Activated T-cell treated with anti-CD3 and anti-CD28 coated beads, Interleukin-2, amount 50 U/mL, for 24 hours (primary cell): ENCODE measurements around the gene NKX6-2.
"Not testable (repeated sequence)": the region's sequence is repeated elsewhere in the genome, so short reads cannot be mapped to it uniquely, and the experiment has no call there.

ENCODE experiments used
- DNase-seq: peaks from one replicate; pipeline ENCODE4 v3.0.0-alpha.2; 2020
- H3K27ac Mint-ChIP-seq: 2 replicates; pipeline ENCODE4 v1.8.0; 2020; ENCODE audit warnings: mild to moderate bottlenecking, mixed read lengths
- H3K27me3 Mint-ChIP-seq: 2 replicates; pipeline ENCODE4 v1.8.0; 2020; ENCODE audit warnings: mixed read lengths
- H3K36me3 Mint-ChIP-seq: 2 replicates; pipeline ENCODE4 v1.8.0; 2020; ENCODE audit warnings: low read depth, mixed read lengths
- H3K4me1 Mint-ChIP-seq: 2 replicates; pipeline ENCODE4 v1.8.0; 2020; ENCODE audit warnings: low read depth, mixed read lengths
- H3K4me3 Mint-ChIP-seq: 2 replicates; pipeline ENCODE4 v1.8.0; 2020; ENCODE audit warnings: mild to moderate bottlenecking, moderate library complexity, mixed read lengths
- H3K9me3 Mint-ChIP-seq: 2 replicates; pipeline ENCODE4 v1.8.0; 2020; ENCODE audit warnings: mixed read lengths

NKX6-2 gene

DNA sequence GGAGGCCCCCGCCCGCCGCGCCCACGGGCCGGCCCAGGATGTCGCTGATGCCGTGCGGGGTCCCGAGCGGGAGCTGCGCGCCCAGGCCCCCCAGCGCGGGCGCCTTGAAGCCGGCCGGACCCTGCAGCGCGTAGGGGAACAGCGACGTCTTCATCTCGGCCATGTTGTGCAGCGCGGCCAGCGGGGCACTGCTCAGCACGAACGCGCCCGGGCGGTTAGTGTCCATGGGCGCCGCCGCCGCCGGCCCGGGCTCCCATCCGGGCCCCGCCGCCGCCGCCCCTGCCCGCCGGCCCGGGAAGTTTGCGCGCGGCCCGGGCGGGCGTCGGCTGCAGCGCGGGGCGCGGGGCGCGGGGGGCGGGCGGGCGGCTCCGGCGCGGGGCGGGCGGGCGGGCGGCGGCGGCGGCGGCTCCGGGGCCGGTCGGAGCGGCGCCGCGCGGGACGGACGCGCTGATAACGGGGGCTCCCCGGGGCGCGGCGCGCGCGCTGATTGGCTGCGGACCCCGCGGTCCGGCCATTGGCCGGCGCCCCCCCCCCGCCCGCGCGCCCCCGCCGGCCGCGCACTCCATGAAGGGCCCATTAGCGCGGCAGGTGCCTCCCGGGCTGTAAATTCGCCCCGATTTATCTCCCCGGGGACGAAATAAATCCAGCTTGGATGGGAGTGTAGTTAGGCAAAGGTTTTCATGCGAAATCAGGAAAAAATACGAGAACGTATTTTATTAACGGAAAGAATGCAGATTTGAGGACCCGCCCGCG is at the start of gene NKX6-2:
NKX6-2 (minus strand) TSS at position 425 of the 753 bp plus-strand sequence; CDS start at position 226, 199 bp downstream.
- peaks cover 50% of the 10 kb centered on the region for H3K27me3 Mint-ChIP-seq
- H3K4me1 Mint-ChIP-seq = peaks cover 4% of the 10 kb centered on the region
- H3K36me3 Mint-ChIP-seq = peaks cover 25% of the 10 kb centered on the region
- no peak for DNase-seq
- H3K4me3 Mint-ChIP-seq = no peak within 1 kb of the TSS
- no peak within 1 kb of the TSS for H3K27ac Mint-ChIP-seq
- H3K9me3 Mint-ChIP-seq = no peaks in the 10 kb centered on the region

DNA sequence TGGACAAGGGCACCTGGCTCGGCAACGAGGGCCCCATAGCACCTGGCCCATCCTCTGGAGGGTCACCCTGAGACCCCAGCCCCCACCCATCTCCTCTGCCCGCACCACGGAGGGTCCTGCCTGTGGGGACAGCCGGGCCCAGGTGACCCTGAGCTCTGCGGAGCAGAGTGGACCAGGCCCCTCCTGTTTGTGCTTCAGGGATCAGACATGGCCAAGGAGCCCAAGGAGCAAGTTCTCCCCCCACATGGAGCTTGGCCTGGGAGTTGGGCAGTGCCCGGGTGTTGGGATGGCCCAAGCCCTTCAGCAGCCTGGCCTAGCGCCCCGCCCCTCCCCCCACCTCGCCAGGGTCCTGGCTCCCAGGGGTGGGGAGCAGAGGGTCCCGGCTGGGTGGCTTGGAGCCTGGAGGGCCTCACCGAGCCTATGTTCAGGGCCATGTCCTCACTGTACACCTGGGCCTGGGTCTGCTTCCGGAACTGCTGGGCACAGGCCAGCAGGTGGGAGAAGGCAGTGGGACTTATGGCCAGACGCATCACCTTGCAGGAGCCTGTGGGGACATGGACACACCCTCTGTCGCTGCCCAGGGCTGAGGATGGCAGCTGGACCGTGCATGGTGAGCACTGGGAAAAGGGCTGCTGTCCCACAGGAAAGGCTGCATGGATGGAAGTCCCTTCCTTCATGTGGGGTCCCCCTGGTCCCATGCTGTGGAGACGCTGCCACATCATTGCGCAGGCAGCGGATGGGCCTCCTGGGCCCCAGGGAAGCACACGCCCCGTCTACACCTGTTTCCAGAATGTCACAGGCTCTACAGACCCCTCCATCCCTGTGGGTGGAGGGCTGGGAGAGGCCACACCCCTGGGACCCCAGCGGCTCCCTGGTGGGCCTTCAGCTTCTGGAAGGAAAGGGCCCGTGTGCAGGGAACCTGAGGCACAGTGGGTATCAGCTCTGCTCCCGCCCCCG is 49.2 kb upstream of the NKX6-2 start:
- no peak overlapping the region for H3K4me3 Mint-ChIP-seq
- H3K9me3 Mint-ChIP-seq = no peaks in the 10 kb centered on the region
- H3K27ac Mint-ChIP-seq = no peak overlapping the region
- no peaks in the 10 kb centered on the region for H3K4me1 Mint-ChIP-seq
- peaks cover 9% of the 10 kb centered on the region for H3K27me3 Mint-ChIP-seq
- no peaks in the 10 kb centered on the region for H3K36me3 Mint-ChIP-seq
- no peak for DNase-seq

GRCh38 chr10:132834311-132834761 is 48.4 kb upstream of the NKX6-2 start:
- Mint-ChIP-seq H3K4me1 (no peaks in the 10 kb centered on the region), H3K4me3 (no peak overlapping the region), H3K27me3 (peaks cover 9% of the 10 kb centered on the region), H3K27ac (no peak overlapping the region), H3K36me3 (no peaks in the 10 kb centered on the region), H3K9me3 (no peaks in the 10 kb centered on the region)
- DNase-seq = no peak

GRCh38 chr10:132833421-132834111 is 47.6 kb upstream of the NKX6-2 start:
- H3K36me3 Mint-ChIP-seq = no peaks in the 10 kb centered on the region
- H3K4me1 Mint-ChIP-seq = no peaks in the 10 kb centered on the region
- no peak overlapping the region for H3K27ac Mint-ChIP-seq
- no peaks in the 10 kb centered on the region for H3K9me3 Mint-ChIP-seq
- no peak for DNase-seq
- no peak overlapping the region for H3K4me3 Mint-ChIP-seq
- H3K27me3 Mint-ChIP-seq = peaks cover 9% of the 10 kb centered on the region

GRCh38 chr10:132832186-132832969 is 46.4 kb upstream of the NKX6-2 start:
- Mint-ChIP-seq H3K4me3 (no peak overlapping the region), H3K27me3 (peaks cover 9% of the 10 kb centered on the region), H3K36me3 (no peaks in the 10 kb centered on the region), H3K27ac (no peak overlapping the region), H3K4me1 (no peaks in the 10 kb centered on the region), H3K9me3 (no peaks in the 10 kb centered on the region)
- no peak for DNase-seq

DNA sequence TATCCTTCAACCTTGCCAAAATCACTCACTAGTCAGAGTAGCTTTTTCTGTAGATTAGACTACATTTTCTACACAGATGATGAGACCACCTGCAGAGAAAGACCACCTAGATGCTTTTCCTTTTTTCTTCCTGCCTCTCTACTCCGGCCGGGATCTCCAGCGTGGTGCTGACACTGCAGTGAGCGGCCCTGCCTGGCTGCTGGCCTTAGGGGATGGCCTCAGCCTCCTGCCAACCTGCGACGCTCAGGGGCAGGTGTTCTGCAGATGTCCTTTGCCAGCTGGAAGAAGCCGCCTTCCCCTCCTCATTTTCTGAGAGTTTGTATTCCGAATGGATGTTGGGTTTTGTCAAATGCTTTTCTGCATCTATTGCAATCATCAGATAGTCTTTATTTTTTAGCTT is 43.5 kb upstream of the NKX6-2 start:
- Mint-ChIP-seq H3K27me3 (peaks cover 2% of the 10 kb centered on the region), H3K36me3 (no peaks in the 10 kb centered on the region), H3K4me1 (no peaks in the 10 kb centered on the region), H3K9me3 (no peaks in the 10 kb centered on the region), H3K27ac (no peak overlapping the region), H3K4me3 (no peak overlapping the region)
- DNase-seq = no peak

DNA sequence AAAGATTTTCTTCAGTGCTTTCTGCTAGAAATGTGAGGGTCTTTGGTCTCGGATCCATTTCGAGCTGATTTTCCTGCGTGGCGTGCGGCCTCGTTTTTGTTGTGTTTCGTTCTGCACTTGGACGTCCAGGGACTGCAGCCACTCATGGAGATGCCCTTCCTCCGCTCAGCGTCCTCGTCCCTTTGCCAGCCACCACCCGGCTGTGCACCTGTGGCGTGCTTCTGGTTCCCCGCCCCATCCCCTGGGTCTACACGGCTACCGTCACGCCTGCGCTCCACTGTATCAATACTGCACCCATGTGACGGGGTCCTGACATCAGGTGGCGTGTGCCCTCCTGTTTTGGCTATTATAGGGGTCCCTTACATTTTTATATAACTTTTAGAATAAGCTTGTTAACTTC is 42.7 kb upstream of the NKX6-2 start:
- Mint-ChIP-seq H3K4me3 (no peak overlapping the region), H3K9me3 (no peaks in the 10 kb centered on the region), H3K4me1 (no peaks in the 10 kb centered on the region), H3K36me3 (no peaks in the 10 kb centered on the region), H3K27me3 (no peaks in the 10 kb centered on the region), H3K27ac (no peak overlapping the region)
- no peak for DNase-seq

- no peak overlapping the region for H3K27ac Mint-ChIP-seq
- no peaks in the 10 kb centered on the region for H3K27me3 Mint-ChIP-seq
- DNase-seq = no peak
- no peaks in the 10 kb centered on the region for H3K36me3 Mint-ChIP-seq
- no peaks in the 10 kb centered on the region for H3K4me1 Mint-ChIP-seq
- H3K9me3 Mint-ChIP-seq = no peaks in the 10 kb centered on the region
- no peak overlapping the region for H3K4me3 Mint-ChIP-seq
Observed at GRCh38 chr10:132827861-132828539, 42.1 kb upstream of the NKX6-2 start.

DNA sequence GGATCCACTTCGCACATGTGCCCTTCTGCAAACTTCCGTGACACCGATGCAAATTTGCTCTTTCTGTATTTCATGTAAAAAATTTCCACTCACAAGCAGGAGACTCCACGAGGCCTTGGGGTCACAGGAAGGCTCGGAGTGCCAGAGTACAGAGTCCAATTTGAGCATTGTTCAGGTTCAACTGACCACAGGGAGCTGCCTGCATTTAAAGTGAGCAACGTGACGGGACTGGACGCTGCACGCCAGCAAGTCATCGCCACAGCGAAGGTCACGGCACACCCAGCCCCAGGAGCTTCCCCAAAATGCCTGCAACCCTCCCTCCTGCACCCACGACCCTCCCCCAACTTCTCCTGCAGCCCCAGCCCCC is 41.5 kb upstream of the NKX6-2 start:
- Mint-ChIP-seq H3K36me3 (no peaks in the 10 kb centered on the region), H3K27ac (no peak overlapping the region), H3K4me3 (no peak overlapping the region), H3K9me3 (no peaks in the 10 kb centered on the region), H3K27me3 (no peaks in the 10 kb centered on the region), H3K4me1 (no peaks in the 10 kb centered on the region)
- no peak for DNase-seq

DNA sequence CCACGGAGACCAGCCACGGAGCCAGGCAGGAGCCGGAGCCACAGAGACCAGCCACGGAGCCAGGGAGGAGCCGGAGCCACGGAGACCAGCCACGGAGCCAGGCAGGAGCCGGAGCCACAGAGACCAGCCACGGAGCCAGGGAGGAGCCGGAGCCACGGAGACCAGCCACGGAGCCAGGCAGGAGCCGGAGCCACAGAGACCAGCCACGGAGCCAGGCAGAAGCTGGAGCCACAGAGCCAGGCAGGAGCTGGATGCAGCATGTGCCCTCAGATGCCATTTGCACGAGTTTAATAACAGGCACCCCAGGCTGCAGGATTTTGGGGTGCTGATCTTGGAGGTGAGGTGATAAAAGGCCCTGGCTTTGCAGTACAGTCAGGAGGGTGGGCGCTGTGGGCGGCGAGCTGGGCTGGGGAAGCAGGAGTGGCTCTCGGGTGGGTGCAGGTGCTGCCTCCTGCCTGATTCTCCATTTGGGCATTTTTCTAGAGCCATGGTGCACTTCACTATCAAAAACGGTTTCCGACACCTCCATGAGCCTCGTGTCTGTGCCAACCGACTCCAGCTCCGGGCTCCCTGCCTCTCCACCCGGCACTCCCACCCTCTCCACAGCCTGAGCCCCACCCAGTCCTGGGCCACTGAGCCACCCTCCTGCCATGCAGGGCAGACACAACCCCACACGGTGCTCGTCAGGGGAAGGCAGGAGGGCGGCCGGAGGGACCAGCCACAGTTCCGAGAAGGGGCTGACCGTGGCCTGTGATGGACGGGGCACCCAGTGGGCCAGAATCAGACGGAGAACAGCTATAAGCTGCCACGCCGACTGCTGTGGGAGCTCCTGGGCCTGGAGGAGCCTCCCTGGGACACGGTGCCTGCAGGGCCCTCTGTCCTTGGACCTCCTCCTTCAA is 40.8 kb upstream of the NKX6-2 start:
- Mint-ChIP-seq H3K27me3 (no peaks in the 10 kb centered on the region), H3K27ac (no peak overlapping the region), H3K4me3 (no peak overlapping the region), H3K4me1 (no peaks in the 10 kb centered on the region), H3K36me3 (no peaks in the 10 kb centered on the region), H3K9me3 (no peaks in the 10 kb centered on the region)
- DNase-seq = no peak

DNA sequence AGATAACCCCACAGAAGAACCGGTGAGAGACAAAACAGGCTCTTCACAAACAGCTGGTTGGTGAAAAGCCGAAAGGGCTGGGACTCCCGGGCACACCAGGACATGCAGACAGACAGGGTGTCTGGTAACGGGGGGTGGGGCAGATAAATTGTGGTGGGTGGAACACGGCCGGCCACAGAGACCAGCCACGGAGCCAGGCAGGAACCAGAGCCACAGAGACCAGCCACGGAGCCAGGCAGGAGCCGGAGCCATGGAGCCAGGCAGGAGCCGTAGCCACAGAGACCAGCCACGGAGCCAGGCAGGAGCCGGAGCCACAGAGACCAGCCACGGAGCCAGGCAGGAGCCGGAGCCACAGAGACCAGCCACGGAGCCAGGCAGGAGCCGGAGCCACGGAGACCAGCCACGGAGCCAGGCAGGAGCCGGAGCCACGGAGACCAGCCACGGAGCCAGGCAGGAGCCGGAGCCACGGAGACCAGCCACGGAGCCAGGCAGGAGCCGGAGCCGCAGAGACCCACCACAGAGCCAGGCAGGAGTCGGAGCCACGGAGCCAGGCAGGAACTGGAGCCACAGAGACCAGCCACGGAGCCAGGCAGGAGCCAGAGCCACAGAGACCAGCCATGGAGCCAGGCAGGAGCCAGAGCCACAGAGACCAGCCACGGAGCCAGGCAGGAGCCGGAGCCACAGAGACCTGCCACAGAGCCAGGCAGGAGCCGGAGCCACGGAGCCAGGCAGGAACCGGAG is 40.0 kb upstream of the NKX6-2 start:
- not testable (repeated sequence) for H3K27me3 Mint-ChIP-seq, H3K36me3 Mint-ChIP-seq, H3K27ac Mint-ChIP-seq, H3K4me3 Mint-ChIP-seq, H3K4me1 Mint-ChIP-seq, H3K9me3 Mint-ChIP-seq, DNase-seq

DNA sequence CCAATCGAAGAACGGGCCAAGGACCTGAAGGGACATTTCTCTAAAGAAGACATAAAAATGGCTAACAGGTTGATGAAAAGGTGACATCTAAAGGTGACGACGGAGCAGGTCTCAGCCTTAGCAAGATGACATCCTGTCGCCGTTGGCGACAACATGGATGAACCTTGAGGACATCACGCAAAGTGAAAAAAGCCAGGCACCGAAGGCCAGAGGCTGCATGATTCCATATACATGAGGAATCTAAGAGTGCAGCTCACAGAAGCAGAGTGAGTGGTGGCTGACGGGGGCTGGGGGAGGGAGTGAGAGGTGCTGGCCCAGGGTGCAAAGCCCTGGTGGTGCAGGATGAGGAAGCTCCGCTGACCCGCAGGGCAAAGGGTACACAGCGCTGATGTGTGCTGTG is 34.1 kb upstream of the NKX6-2 start:
- Mint-ChIP-seq H3K4me1 (no peaks in the 10 kb centered on the region), H3K9me3 (no peaks in the 10 kb centered on the region), H3K36me3 (no peaks in the 10 kb centered on the region), H3K27me3 (peaks cover 36% of the 10 kb centered on the region), H3K4me3 (no peak overlapping the region), H3K27ac (no peak overlapping the region)
- DNase-seq = no peak
